ENCODE results near the gene AFF3. TPM values are rescaled to one million over a fixed set of nuclear protein-coding genes. Genes with fewer than 3 reads are reported as not detected.

Gene AFF3
- total and polyA plus RNA-seq, 2 of the 8 experiments (the other 6 are each of a cell fraction or from before 2014, with no cell fraction given), result 0.27 to 3.0 TPM

DNA sequence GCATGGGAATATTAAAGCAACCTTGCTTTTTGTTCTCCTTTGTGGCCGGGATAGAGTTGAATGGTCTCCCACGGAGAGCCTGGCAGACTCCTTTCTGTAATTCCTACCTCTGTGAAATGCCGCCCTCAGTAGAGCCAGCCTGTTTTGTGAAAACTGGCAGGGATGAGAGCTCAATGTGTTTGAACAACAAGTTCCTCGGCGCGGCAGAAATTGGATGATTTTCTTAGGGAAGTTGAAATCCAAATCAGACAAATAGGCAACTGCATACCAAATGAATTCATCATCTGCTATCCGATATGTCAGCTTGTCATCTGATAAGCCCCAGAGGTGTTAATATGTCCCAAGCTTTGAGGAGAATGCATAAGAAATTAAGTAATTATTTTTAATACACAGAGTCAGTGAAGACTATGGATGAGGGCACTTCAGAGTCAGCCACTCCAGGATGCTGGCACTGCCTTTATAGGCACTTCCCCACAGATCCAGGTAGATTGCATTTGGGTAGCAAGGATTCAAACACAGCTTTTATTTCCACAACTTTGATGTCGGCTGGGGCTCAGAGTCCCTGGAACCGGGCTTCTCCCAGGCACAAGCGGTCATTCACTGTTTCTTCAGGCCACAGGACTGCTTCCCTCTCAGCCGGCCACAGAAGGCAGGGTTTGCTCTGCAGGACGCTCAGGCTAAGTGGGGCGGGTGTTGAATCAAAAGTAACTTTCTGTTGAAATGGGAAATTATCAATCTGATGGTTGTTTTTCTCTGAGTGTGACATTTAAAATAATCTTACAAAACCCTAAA is 569.8 kb downstream of the AFF3 start (continued):
- TF ChIP-seq POLR2AphosphoS5 (IDR thresholded peaks at IDR 0.05; ENCODE audit: low read depth, low read length) (no peak), RXRA (IDR thresholded peaks at IDR 0.05; ENCODE audit: insufficient read depth, low read depth, low read length) (no peak), SP4 (IDR thresholded peaks at IDR 0.05; ENCODE audit: low read length) (no peak), TCF12 (IDR thresholded peaks at IDR 0.05; ENCODE audit: low read depth, low read length) (no peak), CBX8 (IDR thresholded peaks at IDR 0.05; ENCODE audit: borderline replicate concordance, low read depth, low read length) (no peak)
- TF ChIP-seq, protein P1, sequence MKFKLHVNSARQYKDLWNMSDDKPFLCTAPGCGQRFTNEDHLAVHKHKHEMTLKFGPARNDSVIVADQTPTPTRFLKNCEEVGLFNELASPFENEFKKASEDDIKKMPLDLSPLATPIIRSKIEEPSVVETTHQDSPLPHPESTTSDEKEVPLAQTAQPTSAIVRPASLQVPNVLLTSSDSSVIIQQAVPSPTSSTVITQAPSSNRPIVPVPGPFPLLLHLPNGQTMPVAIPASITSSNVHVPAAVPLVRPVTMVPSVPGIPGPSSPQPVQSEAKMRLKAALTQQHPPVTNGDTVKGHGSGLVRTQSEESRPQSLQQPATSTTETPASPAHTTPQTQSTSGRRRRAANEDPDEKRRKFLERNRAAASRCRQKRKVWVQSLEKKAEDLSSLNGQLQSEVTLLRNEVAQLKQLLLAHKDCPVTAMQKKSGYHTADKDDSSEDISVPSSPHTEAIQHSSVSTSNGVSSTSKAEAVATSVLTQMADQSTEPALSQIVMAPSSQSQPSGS (IDR thresholded peaks at IDR 0.05; ENCODE audit: low read length), result no peak
